GM03348 (cell line): ENCODE data around the gene RAI2.

Experiments used
- DNase-seq: peaks from one replicate; pipeline ENCODE4 v3.0.0; 2012; ENCODE audit warnings: low spot score

RAI2 gene

GRCh38 chrX:17860811-17861488 is at the start of gene RAI2:
TSS of gene RAI2 (minus strand) at chrX:17861298. CDS start at chrX:17802010, 59,288 bp downstream.
- DNase-seq, result peak; percentile 36

DNA sequence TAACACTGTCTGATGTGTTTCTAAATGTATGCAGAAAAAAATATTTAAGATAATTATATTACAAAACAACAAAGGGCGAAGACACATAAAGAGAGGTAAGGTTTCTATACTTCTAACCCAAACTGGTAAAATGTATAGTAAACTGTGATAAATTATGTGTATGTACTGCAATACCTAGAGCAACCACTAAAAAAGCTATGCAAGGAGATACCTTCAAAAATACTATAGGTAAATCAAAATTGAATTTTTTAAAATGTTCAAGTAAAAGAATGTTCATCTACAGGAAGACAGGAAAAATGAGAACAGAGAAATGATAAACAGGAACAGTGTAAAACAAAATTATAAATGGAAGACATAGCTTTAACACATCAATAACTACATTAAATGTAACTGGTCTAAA is 27.3 kb upstream of the RAI2 start:
- DNase-seq, result no peak

DNA sequence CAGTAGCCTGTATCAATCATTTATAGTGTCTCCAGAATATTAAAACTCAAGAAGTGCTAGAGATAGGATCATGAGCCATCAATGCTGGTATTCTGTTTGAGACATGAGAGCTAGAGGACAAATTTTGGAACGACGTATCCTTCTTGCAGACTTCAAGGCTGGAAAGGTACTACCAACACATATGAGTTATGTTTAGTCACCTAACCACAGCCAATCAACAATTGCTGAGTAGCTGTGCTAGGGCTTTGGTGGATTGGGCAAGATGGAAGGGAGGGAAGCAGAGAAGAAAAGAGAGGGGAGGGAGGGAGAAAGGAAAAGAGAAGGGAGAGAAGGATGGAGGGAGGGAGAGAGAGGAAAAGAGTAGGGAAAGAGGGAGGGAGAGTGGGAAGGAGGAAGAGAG is 21.6 kb upstream of the RAI2 start:
- DNase-seq, result no peak

GRCh38 chrX:17878028-17878670 is 17.1 kb upstream of the RAI2 start:
- no peak for DNase-seq

GRCh38 chrX:17876135-17876534 is 15.0 kb upstream of the RAI2 start:
- no peak for DNase-seq

GRCh38 chrX:17869580-17869979 is 8.5 kb upstream of the RAI2 start:
- DNase-seq, result no peak

DNA sequence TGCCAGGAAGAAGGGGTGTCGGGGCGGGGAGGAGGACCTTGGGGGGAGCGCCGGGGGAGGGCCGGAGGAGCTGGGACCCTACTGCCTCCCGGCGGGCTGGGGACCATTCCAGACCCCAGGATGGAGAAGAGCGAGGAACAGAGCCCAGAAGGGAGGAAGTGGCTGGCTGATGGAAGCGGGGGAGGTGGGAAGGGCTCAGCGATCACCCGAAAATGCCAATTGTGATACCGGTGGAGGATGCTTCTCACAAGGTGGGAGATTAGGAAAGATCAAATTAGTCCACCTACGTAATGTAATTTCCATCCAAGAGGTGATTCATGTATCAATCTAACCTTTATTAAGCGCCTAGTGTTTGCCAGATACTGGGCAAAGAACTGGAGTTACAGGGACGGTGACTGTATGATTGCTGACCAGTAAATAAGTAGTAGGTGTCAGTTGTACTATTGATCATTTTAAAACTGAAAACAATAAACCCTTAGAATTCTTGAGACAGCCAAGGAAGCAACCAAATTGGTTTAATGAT is 452 bp upstream of the RAI2 start:
- no peak for DNase-seq

DNA sequence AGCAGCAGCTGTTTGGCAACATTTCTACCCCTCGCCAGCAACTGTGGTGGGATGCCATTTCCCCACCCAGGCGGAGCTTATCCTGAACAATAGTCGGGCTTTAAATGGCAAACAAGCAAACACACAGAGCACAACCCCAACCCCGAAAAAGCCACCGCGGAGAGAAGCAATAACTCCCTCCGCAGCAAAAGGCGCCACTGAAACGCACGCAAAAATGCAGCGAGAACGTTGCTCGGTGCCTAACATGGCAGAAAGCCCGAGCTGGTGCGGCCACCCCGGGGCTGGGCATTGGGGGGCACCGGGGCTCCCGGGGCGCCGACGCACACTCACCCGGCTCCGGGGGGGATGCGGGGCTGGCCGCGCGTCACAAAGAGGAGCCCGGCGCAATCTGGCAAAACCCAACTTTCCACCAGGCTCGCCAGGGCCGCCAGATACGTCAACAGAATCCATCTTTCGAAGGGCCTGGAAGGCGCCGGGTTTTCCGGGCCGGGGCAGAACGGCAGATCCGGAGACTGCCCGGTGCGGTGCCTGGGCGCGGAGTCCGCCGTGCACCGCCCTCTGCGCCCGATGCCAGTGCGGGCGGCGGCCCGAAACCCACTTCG is 818 bp downstream of the RAI2 start:
- DNase-seq, result peak; percentile 12

GRCh38 chrX:17859609-17860178 is 1.4 kb downstream of the RAI2 start:
- no peak for DNase-seq

DNA sequence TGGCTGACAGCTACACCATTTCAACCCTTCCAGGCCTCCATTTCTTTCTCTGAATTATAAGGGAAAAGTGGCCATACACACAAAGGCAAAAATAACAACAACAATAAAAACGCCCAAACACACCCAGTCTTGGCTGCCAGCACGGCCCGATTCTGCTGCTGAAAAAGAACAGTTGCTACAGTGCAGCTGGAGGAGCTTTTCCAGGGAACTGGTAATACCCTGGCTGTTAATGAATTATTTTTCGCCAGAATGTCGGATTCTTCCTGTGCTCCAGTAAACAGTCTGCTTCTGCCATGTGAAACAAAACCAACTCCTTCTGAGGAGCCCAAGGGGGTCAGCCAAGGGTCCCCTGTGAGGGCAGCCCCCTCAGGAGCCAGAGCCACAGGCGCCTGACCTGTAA is 6.6 kb downstream of the RAI2 start:
- no peak for DNase-seq

DNA sequence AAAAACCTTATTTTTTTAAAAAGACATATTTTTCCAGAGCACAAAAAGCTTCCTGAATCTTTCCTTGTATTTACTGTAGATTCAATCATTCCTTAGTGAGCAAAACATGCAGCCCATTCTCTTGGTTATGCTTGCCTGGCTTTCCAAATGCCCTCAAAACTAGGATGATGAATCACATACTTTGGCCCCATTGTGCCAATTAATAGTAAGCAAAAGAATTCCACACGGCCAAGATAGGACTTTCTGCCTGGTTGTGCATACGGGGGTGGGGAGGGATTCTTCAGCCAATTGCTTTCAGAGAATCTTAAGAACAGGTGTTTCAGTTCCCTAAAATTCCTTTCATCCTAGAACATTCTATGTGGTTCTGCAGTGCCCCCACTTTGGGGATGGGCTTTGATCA is 7.0 kb downstream of the RAI2 start:
- no peak for DNase-seq

GRCh38 chrX:17851874-17852273 is 9.2 kb downstream of the RAI2 start:
- no peak for DNase-seq

DNA sequence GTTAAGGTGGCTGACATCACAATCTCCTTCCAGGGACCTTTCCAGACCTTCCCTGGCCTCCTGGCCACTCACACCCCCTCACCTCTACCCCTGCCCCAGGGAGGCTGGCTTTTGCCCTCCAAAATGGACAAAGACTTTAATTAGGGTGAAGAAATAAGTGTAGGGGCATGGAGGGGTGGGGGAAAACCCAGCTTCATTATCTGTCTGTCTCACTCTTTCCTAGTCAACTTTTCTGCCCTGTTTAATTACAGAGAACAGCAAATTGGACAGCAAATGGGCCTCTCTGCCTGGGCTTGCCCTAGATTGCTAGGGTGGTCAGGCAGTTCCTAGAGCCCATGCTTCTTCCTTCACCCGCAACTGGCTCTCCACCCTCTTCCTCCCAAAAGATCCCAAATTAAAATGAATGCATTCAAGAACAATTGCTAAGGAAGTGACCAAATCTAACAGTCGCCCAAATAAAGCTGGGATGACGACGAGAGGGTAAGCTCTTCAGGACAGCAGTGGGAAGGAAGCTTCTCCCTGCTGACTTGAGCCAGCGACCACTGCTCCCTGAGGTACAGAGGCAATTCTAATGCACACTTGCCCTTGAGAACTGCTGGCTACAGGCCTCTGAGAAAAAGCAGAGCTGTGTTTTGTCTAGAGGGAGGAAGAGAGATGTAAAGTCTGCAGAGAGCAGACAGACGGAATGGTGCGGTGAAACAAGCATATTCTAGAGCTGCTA is 12.4 kb downstream of the RAI2 start:
- DNase-seq, result no peak

- DNase-seq, result no peak
Measured at GRCh38 chrX:17846045-17846444, 15.1 kb downstream of the RAI2 start.

DNA sequence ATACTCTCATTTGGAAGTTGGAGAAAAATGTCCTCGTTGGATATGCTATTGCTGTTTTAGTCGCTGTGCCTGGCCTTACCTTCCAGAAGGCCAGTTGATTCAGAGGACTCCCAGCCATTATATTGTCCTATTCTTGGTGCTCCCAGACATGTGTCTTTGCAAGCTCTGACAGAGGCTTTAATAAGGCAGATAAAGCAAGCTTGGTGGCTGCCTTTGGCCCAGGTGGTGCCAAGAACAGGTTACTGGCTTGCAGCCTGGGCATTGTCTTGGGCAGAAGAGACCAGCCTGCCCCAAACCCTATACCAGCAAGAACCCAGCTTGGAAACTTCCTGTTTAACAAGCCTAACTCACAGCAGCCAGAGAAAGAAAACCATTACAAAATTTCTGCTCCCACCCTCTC is 16.9 kb downstream of the RAI2 start:
- no peak for DNase-seq

DNA sequence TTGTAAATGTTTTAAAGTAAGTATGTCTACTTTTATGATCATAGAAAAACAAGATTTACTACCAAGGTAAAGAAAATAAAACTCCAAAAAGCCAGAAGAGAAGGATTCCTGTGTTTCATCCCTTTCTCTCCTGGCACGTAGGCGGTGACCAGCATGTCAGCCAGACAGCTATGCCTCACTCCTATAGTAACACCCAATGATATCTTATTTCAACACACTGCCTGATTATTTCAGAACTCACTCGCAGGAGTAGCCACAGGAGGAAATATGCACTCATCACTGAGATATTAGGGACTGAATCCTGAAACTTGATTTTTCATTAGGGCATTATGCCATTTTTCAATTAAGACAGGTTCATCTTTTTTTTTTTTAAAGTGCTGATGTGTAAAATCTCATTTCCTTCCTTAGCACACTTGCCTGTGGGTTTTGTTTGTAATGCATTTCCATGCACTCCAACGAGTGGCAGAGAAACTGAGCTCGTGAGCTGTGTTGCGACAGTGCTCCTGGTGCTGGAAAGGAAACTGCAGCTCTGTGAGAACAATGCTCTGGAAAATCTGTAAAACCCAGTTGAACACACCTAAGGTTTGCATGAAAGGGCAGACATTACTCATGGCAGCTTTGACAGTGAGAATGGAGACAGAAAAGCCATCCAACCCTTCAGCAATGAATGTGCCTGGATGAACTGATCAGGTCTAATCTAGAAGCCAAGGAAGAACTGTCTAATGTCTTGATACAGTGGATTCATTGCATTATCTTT is 18.2 kb downstream of the RAI2 start:
- no peak for DNase-seq

GRCh38 chrX:17839269-17839668 is 21.8 kb downstream of the RAI2 start:
- DNase-seq, result no peak

DNA sequence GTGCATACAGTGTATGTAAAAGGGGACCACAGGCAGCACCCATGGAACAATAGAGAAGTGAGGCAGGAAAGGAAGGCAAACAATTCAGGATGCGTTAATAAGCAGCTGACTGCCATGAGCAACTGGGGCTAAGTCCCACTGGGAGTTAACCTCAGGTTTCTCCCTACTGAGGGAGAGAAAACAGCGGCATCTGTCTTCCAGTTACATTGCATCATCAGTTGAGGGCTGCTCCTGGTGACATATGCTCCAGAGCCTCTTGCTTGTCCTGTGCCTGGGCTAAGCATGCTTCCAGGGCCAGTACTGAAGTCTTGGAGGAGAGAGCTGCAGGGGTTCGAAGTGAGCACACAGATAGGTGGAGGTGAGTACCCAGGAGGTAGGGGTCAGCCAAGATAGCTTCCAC is 24.3 kb downstream of the RAI2 start:
- DNase-seq, result no peak

GRCh38 chrX:17833954-17834353 is 27.1 kb downstream of the RAI2 start:
- no peak for DNase-seq

GRCh38 chrX:17831255-17831654 is 29.8 kb downstream of the RAI2 start:
- no peak for DNase-seq

- no peak for DNase-seq
Measured at GRCh38 chrX:17830211-17830610, 30.9 kb downstream of the RAI2 start.

DNA sequence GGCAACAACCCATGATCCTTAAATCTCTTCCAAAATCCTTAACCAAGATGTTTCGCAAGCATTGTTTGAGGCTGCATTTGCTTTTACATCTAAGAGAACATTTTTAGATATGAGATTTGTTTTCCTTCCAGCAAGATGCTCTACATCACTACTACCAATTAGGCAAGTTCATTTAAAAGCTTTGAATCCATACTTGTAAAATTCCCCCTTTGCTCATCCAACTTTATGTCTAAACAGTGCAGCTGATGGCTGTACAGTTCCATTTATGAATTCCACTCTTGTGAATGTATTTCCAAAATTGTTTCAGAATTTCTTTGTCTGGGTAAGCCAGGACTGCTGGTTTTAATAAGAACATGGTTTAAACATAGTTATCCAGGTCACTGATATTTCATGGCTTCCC is 31.5 kb downstream of the RAI2 start:
- no peak for DNase-seq
